22Rv1 (cell line): ENCODE results near the gene ADORA1.

Source experiments
- ZFX ChIP-seq: fragments of 450-650 bp; IDR thresholded peaks from 2 replicates; pipeline ENCODE4 v1.6.1; 2017; ENCODE audit warnings: antibody characterized with exemption, borderline replicate concordance
- TF ChIP-seq, protein P1 (sequence below): fragments of 450-650 bp; IDR thresholded peaks from 2 replicates; pipeline ENCODE4 v1.5.1; 2017; ENCODE audit warnings: mild to moderate bottlenecking

DNA sequence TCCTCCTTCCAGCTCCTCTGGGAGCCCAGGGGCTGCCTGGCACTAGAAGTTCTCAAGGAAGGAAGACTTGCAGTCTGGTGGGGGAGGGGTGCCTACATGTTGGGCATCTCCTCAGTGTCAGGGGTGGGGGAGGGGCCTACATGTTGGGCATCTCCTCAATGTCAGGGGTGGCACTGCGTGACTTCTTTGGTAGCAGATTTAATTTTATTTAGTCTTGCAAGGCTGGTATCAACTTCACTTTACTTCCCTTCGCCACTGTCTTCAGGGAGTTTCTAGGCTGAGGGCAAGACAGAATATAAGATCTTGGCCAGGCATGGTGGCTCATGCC lies 18.5 kb downstream of the ADORA1 start:
- TF ChIP-seq, protein P1, sequence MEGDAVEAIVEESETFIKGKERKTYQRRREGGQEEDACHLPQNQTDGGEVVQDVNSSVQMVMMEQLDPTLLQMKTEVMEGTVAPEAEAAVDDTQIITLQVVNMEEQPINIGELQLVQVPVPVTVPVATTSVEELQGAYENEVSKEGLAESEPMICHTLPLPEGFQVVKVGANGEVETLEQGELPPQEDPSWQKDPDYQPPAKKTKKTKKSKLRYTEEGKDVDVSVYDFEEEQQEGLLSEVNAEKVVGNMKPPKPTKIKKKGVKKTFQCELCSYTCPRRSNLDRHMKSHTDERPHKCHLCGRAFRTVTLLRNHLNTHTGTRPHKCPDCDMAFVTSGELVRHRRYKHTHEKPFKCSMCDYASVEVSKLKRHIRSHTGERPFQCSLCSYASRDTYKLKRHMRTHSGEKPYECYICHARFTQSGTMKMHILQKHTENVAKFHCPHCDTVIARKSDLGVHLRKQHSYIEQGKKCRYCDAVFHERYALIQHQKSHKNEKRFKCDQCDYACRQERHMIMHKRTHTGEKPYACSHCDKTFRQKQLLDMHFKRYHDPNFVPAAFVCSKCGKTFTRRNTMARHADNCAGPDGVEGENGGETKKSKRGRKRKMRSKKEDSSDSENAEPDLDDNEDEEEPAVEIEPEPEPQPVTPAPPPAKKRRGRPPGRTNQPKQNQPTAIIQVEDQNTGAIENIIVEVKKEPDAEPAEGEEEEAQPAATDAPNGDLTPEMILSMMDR, result no peak
- TF ChIP-seq ZFX, result no peak
